Testis (tissue), 3 donors: Measurements from ENCODE around the gene GMFB. TPM values are rescaled to one million over a fixed set of nuclear protein-coding genes. Genes with fewer than 3 reads are reported as not detected.

ENCODE experiments used
- DNase-seq: peaks from one replicate; pipeline ENCODE4 v3.0.0-alpha.2; 2019
- H3K27ac ChIP-seq, 2 donors: fragments of 200-600 bp; sonication (generic); one replicate each; pipeline ENCODE4 v1.5.1; 2019
- H3K27me3 ChIP-seq: fragments of 200-600 bp; sonication (generic); one replicate; pipeline ENCODE4 v1.5.1; 2019
- H3K36me3 ChIP-seq: fragments of 200-600 bp; sonication (generic); one replicate; pipeline ENCODE4 v1.5.1; 2017; ENCODE audit warnings: low read depth; ENCODE audit errors: missing control alignments
- H3K4me1 ChIP-seq: fragments of 200-600 bp; sonication (generic); one replicate; pipeline ENCODE4 v1.5.1; 2019
- H3K4me3 ChIP-seq, 2 donors: fragments of 200-600 bp; sonication (generic); one replicate each; pipeline ENCODE4 v1.5.1; 2017 to 2019
- H3K9me3 ChIP-seq: fragments of 200-600 bp; sonication (generic); one replicate; pipeline ENCODE4 v1.5.1; 2017
- CTCF ChIP-seq, 3 experiments: fragments of 450-650 bp in 2 of 3; fragments of 200-600 bp in 1 of 3; sonication (generic) in 1 of 3; IDR thresholded peaks; one replicate each; pipeline ENCODE4 v1.5.1; 2016 to 2019; ENCODE audit warnings: antibody characterized with exemption in 3 of 3, mild to moderate bottlenecking in 2 of 3, moderate library complexity in 1 of 3
- POLR2A ChIP-seq: fragments of 450-650 bp; IDR thresholded peaks from one replicate; pipeline ENCODE4 v1.6.1; 2017; ENCODE audit warnings: antibody characterized with exemption, mild to moderate bottlenecking, moderate library complexity
- WGBS, 2 donors: methylation state at CpG; one replicate each; pipeline ENCODE4 v1.1.5; 2018; 5-methylcytosine and 5-hydroxymethylcytosine counted together
- intact Hi-C: fragments of 100-400 bp; cut with DNase I; formaldehyde crosslinking; loops from one replicate; pipeline ENCODE4 v1.15.1; 2023; ENCODE audit warnings: low total_unique reads
- polyA plus RNA-seq: library from polyadenylated mRNA; stranded (reverse); fragments of 350-450 nt; fragmentation: Illumina TruSeq; extraction: RNeasy Lipid Tissue Mini Kit (QIAGEN cat#74804); gene quantifications from one replicate; pipeline ENCODE4 v1.2.3, GENCODE V29; 2014; ENCODE audit warnings: low read depth, low replicate concordance; ENCODE audit not compliant: insufficient read depth
- total RNA-seq, 2 donors: library from RNA; depleted of rRNA; stranded (reverse); fragments of >200 nt; gene quantifications; one replicate each; pipeline ENCODE4 v1.2.3, GENCODE V29; 2016

The GMFB gene
- total and polyA plus RNA-seq, 3 donors from 2014 or later: 19.5 to 43.6 (median 32.3) TPM

- WGBS, 2 donors: 19 to 21% methylated on average over 4 of the region's 4 CpGs
- Histone ChIP-seq H3K27me3 (no peaks in the 10 kb centered on the region), H3K4me3 (peak overlapping the region; percentile 92 to 93), H3K9me3 (no peaks in the 10 kb centered on the region), H3K4me1 (peaks cover 37% of the 10 kb centered on the region), H3K36me3 (no peaks in the 10 kb centered on the region), H3K27ac (peak overlapping the region; percentile 91 to 94)
- intact Hi-C loops: no loop called here
- TF ChIP-seq CTCF (IDR thresholded peaks at IDR 0.05): no peak
- no peak for TF ChIP-seq POLR2A
- no peak for DNase-seq
Observed at GRCh38 chr14:54487771-54488170, 1.0 kb downstream of the GMFB start.

GRCh38 chr14:54486685-54487084, 2.1 kb downstream of the GMFB start:
- H3K4me3 ChIP-seq: peak overlapping the region in 1 of 2 donors; percentile 93
- TF ChIP-seq CTCF (IDR thresholded peaks at IDR 0.05): no peak
- no peak for TF ChIP-seq POLR2A
- H3K9me3 ChIP-seq: no peaks in the 10 kb centered on the region
- H3K36me3 ChIP-seq: no peaks in the 10 kb centered on the region
- intact Hi-C loops: no loop called here
- 33 to 55% methylated on average over 1 of the region's 1 CpG for WGBS, 2 donors
- peaks cover 37% of the 10 kb centered on the region for H3K4me1 ChIP-seq
- DNase-seq: no peak
- peak overlapping the region in 1 of 2 donors; percentile 1 for H3K27ac ChIP-seq
- H3K27me3 ChIP-seq: no peaks in the 10 kb centered on the region

- Histone ChIP-seq H3K36me3 (no peaks in the 10 kb centered on the region), H3K27me3 (no peaks in the 10 kb centered on the region), H3K27ac (no peak overlapping the region), H3K4me3 (no peak overlapping the region), H3K9me3 (no peaks in the 10 kb centered on the region), H3K4me1 (peaks cover 31% of the 10 kb centered on the region)
- intact Hi-C loops: no loop called here
- no peak for DNase-seq
- TF ChIP-seq CTCF (IDR thresholded peaks at IDR 0.05) (no peak), POLR2A (no peak)
Observed at GRCh38 chr14:54483846-54484245, 4.9 kb downstream of the GMFB start.

- no peak overlapping the region for H3K4me3 ChIP-seq
- H3K27ac ChIP-seq: no peak overlapping the region
- WGBS, 2 donors: 60 to 69% methylated on average over 8 of the region's 8 CpGs
- DNase-seq: no peak
- no peaks in the 10 kb centered on the region for H3K27me3 ChIP-seq
- H3K4me1 ChIP-seq: peaks cover 31% of the 10 kb centered on the region
- no peaks in the 10 kb centered on the region for H3K9me3 ChIP-seq
- intact Hi-C loops: no loop called here
- no peaks in the 10 kb centered on the region for H3K36me3 ChIP-seq
- TF ChIP-seq POLR2A (no peak), CTCF (IDR thresholded peaks at IDR 0.05) (no peak)
Observed at GRCh38 chr14:54483073-54483745, 5.6 kb downstream of the GMFB start.

GRCh38 chr14:54481695-54482094, 7.1 kb downstream of the GMFB start:
- no peak for TF ChIP-seq POLR2A
- TF ChIP-seq CTCF (IDR thresholded peaks at IDR 0.05): no peak
- Histone ChIP-seq H3K27me3 (no peaks in the 10 kb centered on the region), H3K4me3 (no peak overlapping the region), H3K4me1 (peaks cover 19% of the 10 kb centered on the region), H3K9me3 (no peaks in the 10 kb centered on the region), H3K27ac (no peak overlapping the region), H3K36me3 (no peaks in the 10 kb centered on the region)
- 78 to 82% methylated on average over 2 of the region's 2 CpGs for WGBS, 2 donors
- intact Hi-C loops: no loop called here
- no peak for DNase-seq
